ENCODE measurements around the gene SH2D3C.
"Not testable (repeated sequence)": the region's sequence is repeated elsewhere in the genome, so short reads cannot be mapped to it uniquely, and the experiment has no call there.

The SH2D3C gene

DNA sequence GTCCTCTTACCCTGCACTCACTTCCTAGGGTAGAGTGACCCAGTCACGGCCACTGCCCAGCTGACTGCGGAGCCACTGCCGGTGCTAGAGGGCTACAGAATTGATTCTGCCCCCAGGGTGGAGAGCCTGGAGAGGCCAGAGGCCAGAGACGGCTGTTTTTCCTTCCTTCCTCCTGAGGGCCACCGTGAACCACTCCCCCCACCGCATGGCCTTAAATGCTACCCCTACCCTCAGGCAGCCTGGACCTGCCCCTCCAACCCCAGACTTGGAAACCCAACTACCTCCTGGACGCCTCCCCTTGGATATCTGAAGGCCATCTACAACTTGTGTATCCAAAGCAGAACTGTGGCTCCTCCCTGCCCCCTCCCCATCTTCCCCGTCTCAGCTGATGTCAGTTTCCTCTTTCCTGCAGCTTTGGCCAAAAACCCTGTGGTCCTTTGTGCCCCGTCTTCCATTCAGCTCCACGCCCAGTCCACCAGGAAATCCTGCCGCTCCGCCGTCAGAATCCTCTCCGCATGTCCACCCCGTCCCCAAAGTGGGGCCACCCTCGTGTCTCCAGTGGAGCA lies 16.3 kb downstream of the SH2D3C start:
- peak in 1 of 2 donors; percentile 21 for DNase-seq

DNA sequence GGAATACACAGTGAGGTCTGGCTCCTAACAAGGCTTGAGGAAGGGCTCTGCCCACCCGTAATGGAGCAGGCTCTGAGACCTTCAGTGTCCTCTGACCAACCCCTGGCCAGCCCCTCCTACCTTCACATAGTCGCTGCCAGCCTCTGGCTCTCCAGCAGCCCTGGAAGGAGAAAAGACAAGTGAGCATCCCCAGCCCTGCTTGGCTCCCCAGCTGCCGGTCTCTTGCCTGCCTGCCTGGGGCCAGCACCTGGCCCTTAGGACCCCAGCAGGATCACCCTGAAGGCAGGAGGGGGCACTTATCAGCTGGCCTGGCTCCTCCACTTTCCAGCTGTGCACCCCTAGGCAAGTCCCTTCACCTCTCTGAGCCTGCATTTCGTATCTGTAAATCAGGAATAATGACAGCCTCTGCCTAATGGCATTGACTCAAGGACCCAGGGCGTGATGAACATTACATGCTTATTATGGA lies 16.9 kb downstream of the SH2D3C start:
- no peak for DNase-seq

DNA sequence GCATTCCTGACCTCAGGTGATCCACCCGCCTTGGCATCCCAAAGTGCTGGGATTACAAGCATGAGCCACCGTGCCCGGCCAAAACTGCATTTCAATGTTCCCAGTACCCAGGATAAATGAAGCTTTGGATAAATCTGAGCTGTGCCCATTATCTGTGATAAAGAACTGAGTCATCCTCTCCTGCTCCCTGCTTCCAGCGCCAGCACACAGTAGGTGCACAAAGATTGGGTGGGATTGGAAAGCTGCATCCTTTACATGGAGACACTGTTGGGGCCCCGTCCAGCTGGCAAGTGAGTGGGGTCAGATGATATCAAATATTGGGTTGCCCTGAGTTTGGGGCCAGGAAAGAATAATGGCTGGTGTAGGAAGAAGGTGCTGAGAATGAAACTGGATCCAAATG lies 17.4 kb downstream of the SH2D3C start:
- DNase-seq = no peak

DNA sequence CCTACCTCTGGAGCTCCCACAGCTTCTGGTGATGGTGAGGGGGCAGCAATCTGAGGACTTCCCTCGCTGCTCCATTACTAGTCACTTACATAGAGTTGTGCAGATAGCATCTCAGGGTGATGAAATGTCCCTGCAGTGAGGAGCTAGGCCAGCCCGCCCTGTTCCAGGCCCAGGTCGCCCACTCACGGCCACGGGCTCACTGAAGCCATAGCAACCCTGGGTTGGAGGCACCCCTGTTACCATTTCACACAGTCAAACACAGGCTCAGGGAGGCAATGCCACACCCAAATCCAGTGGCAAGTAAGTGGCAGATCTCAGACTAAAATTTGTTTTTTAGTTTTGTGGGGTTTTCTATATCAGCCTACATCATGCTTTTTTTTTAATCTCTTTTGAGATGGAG lies 19.6 kb downstream of the SH2D3C start:
- no peak for DNase-seq

DNA sequence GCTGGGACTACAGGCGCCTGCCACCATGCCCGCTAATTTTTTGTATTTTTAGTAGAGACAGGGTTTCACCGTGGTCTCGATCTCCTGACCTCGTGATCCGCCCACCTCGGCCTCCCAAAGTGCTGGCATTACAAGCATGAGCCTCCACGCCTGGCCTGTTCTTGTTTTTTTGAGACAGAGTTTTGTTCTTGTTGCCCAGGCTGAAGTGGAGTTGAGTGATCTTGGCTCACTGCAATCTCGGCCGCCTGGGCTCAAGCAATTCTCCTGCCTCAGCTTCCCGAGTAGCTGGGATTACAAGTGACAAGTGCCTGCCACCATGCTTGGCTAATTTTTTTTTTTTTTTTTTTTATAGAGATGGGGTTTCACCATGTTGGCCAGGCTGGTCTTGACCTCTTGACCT lies 21.7 kb downstream of the SH2D3C start:
- not testable (repeated sequence) for DNase-seq

DNA sequence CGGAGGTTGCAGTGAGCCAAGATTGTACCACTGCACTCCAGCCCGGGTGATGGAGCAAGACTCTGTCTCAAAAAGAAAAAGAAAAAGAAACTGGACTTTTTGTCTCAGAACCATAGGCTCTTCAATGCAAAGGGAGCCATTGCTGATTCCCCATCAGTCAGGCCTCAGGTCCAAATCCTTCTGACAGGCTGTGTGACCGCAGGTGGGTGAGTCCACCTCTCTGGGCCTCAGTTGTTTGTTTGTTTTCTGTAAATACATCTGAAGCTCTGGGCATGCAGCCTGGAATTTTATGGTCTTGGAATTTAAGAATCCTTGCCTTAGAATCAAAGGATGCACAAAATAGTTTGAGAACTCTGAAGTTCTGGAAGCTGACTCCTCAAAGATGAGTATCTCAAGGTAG lies 22.2 kb downstream of the SH2D3C start:
- no peak for DNase-seq

DNA sequence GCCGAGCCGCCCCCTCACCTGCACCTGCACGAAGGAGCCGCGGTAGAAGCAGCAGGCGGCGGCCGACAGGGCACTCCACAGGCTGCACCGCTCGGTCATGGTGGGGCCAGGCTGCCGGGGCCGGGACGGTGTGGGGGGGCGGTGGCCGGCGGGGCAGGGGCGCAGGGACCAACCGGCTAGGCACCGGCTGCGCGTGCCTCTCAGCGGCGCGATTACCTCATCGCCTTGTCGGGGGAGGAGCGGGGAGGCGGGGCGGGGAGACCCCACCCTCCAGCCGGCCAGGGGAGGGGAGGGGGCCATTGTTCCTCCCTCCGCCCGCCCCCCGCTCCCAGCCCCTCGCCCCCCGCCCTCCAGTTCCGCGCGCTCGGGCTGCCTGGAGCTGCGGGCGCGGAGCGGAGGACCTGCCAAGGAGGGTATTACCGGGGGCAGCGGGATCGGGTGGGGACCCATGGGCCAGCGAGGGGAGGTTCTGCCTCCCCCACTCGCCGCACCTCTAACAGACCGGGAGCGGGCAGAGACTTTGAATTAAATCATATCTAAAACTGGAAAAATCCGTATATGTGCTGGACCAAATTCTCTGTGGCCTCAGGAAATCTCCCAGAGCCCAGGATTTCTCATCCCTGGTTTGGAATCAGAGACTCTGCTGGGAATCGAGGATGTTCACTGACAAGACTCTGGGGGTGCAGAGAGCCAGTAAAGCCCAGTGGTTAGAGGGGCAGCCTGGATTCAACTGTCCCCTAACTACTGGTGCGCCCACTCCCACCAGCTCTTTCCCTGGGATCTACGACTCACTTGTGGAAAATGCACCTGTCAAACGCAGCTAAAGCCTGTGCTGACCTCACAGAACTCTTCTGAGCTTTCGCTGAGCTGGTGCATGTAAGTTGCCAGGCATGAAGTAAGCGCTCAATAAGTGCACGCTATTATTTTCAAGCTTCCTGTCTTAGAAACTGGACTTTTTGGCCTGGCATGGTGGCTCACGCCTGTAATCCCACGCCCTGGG lies 23.1 kb downstream of the SH2D3C start:
- no peak for DNase-seq

DNA sequence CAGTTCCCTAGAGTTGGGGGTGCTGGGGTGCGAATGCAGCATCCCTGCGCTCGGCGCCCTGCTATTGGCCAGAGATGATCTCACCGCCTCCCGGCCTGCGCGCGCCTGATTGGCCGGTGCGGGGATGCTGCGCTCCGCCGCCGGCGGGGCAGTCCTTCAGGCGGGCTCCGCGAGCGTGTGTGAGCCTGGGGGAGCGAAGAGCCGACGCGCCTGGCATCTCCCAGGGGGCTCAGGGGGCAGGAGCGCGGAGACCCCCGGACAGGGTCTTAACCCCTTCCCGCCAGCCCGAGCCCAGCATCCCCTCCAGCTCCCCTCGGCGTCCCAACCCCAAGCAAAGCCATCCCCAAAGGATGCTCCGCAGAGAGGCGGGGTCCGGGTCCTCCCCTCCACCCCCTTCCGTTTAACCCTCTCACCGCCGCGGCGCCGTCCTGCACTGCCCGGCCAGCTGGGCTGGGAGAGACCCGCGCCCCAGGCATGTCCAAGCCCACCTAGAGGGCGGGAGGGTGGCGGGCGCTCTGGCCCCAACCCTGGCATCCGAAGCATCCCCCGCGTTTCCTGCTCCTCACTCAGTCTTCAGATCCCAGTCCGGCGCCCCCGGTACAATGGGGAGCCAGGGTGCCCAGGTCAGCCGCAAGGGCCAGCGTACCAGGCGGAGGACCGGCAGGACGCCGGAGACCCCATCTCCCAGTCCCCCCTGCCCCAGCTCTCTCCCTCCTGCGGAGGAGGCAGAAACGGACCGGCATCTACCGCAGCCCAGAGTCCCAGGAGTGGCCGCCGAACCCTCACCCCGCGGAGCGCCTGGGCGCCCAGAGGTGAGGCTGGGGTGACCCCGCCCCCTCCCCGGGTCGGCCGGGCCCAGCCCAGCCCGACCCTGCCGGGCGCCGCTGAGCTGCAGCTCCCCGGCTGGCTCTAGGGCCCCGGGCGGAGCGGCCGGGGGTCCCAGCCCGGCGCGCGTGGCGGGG lies 24.1 kb downstream of the SH2D3C start:
- no peak for DNase-seq

DNA sequence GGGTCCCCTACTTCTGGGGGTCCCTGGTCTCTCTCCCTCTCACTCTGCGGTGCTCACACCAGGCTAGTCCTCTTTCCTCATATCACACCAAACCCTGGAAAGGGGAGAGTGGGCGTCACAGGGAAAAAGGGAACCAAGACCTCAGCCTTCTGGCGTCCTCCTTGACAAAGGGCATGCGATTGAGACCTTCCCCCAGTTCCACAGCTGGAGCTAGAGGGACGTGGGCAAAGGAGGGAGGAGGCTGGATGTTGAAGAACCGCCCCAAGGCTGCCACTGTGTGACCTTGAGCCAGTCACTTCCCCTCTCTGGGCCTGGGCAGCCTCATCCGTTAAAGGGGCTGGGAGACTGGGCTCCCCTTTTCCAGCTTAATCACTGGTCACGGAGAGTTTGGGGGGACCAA lies 24.8 kb downstream of the SH2D3C start:
- DNase-seq = no peak

DNA sequence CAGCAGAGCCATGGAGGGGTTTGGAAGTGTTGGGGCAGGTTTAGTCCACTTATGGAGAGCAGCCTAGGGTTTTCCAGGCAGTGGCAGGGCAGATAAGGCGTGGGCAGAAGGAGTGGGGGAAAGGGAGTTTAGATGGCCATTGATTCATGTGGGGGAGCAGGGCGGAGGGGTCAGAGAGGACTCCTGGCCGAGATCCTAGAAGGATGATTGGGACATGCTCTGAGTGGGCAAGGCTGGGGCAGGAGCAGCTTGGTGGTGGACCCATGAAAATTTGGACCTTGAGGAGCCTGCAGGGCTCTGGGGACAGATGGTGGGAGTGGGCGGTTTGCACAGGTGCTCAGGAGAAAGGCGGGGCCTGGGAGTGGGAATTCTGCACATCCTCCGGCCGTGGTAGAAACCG lies 25.3 kb downstream of the SH2D3C start:
- DNase-seq = no peak

DNA sequence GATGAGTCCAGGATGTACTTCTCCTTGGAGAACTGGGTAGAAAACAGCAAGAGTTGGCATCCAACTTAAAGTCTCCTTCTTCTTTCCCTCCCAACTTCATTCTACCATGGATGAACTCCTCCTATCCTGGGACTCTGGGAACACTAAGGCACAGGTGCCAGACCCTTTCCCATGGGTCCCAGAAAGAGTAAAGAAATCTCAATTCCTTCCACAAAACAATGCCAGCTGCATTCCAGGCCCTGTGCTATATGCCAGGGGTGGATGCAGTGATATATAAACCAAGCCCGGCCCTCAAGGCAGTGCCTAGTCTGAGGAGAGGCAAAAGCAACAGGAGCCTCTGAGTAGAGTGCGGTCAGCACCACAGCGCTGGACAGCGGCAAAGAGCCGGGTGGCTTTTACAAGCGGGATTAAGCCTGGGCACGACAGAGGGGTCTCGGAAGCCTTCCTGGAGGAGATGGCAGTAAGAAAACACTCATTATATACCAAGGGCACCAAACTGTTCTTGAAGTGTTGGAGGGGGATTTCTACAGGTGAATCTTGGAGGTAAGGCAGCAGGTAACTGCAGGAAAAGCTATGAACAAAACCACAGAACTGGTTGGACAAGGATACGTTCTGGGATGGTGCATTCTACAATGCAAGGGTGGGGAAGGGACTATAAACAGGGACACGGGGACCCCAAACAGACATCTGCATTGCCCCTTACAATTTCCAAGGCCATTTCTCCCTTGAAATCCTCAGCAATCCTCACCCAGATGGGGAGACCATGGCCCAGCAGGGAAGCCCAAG lies 27.0 kb downstream of the SH2D3C start:
- DNase-seq = no peak

DNA sequence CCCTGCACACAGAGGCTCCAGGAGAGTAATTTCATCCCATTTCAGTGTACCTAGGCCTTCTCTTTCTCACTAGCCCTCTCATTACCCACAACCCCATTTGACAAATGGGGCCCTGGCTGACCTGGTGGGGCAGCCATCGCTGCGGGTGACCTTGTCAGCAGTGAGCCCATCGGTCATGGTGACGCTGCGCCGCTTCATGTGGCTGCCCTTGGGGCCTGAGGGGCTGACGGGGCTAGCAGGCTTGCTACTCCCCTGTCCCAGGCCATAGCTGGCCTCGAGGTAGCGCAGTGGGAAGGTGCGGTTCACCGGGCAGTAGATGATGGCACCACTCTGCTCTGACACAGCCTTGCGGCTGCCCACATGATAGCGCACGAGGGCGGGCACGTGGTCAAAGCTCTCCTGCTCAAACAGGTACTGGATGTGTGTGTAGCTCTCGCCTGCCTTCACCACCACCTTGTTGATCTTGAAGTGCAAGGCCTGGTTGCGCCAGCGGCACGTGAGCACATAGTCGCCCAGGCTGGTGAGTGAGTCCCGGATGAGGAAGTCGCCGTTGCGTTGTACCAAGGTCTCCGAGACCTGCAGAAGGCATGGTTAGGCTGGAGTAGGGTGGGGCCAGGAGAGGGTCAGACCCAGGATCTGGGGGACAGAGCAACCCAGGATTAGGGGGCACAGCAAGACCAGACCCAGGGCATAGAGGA lies 29.2 kb downstream of the SH2D3C start:
- no peak for DNase-seq

DNA sequence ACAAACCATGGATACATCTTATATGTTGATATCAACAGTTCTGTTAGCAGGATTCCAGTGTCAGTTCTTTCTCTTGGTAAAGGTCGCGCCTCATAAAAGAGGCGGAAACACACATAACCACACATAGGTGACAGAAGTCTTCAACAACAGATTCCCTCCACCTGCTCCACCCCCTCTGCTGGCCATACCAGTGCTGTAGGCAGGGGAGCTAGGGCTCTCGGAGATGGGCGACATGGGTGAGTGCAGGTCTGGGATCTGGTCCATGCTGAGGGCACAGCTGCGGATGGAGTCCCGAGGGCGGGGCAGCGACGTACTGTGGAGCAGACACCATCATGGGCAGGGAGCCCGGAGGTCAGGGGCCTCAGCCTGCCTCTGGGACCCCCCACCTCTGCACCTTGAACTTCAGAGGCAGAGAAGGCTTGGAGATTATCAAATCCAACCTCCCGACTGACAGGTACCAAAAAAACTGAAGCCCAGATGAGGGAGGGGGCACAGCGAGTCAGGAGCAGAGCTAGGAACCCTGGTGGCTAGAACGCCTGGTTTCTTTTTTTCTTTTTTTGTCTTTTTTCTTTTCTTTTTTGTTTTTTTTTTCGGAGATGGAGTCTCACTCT lies 31.4 kb downstream of the SH2D3C start:
- DNase-seq = peak; percentile 38 to 50

DNA sequence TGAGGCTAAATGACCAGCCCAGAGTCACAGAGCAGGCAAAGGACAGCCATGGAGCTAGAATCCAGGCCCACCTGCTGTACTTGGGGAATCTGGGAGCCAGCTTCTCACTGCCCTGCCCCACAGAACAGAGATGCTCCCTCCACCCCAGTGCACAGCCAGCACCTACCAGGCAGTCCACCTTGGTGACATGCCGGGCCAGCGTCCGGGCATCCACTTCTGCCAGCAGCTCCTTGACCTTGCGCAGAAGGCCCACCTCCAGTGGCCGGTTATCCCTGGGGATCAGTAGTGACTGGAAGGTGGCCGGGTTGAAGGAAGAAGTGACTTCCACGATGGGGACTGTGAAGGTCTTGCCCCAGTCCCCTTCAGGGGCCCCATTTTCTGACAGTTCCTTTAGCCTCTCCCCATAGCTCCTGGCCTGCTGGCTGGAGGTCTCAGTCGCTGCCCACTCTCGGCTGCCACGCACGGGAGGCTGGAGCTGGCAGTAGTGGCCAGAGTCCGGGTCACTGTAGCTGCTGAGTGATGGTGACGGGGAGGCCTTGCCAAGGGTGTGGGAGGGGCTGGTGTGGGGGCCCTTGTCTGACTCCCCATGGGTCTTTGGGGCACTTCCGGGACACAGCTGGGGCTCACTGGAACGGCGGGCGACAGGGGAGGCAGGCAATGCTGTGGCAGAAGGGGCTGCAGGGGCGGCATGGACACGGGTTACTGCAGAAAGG lies 33.9 kb downstream of the SH2D3C start:
- DNase-seq = no peak

DNA sequence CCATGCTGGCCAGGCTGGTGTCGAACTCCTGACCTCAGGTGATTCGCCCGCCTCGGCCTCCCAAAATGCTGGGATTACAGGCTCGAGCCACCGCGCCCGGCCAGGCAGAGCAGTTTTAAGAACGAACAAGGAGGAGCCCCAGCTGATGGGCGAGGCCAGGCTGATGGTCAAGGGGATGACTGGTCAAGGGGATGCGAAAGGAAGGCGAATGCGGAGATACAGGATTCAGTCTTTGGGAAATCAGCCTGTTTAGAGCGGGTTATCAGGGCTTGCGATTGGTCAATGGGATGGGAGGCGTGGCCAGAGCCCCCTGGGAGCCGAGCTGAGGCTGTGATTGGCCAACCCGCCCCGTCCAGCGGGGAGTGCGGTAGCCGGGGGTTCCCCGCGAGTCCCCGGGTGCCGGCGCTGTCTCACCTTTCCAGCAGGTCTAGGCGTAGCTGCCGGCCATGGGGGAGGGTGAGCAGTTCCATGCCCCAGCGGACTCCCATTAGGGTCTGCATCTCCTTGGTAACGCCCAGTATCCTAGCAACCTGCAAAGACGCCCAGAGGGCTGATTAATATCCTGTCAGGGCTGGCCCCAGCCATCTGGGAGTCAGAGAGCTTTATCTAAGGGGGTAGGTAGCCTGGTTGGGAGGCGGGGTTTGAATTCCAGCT lies 35.9 kb downstream of the SH2D3C start:
- DNase-seq = no peak

DNA sequence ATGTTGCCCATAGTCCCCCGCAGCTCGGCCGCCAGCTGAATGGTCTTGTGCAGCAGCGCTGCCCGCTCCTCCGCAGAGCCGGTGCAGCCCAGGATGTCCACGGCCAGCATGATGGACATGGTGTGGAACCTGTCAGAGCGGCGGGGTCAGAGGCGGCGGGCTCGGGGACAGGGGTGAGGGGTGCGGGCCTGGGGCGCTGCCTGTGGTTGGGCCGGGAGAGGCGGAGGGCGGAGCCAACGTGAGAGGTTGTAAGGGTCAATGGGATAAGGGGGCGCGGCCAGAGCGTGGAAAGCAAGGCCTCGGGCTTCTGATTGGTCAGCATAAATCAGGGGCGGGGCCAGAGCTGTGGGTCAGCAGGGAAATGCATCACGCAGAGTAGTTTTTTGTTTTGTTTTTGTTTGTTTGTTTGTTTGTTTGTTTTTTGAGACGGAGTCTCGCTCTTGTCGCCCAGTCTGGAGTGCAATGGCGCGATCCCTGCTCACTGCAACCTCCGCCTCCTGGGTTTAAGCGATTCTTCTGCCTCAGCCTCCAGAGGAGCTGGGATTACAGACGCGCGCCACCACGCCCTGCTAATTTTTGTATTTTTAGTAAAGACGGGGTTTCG lies 36.5 kb downstream of the SH2D3C start:
- DNase-seq = no peak

DNA sequence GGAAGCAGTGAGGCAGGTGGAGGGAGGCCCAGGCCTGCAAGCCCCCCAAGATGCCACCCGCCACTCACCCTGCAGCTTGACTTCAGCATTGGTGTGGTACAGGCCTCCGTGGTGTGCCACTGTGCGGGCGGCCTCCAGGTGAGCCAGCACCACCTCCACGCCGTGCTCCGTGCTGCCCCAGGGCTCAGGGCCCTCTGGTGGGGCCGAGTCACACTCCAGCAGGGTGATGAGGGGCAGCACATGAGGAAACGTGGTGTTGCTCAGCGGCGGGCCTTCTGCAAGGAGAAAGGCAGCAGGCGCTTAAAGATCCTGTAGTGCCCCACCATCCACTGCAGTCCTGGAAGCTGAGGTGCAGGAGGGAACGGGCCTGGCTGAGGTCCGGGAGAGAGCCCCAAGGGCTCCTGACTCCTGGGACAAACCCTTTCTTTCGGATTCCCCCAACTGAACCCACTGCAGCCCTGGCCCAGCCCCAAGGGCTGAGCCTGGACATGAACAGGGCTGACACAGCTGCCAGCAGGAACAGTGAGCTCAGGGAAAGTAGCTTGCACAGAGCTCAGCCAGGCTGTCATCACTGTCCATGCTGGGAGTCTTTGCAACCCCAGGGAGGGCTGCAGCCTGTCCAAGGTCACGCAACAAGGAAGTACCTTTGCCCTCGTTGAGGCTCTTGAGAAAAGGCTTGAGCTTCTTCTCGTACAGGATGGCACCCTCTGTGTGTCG lies 38.7 kb downstream of the SH2D3C start:
- DNase-seq = no peak

DNA sequence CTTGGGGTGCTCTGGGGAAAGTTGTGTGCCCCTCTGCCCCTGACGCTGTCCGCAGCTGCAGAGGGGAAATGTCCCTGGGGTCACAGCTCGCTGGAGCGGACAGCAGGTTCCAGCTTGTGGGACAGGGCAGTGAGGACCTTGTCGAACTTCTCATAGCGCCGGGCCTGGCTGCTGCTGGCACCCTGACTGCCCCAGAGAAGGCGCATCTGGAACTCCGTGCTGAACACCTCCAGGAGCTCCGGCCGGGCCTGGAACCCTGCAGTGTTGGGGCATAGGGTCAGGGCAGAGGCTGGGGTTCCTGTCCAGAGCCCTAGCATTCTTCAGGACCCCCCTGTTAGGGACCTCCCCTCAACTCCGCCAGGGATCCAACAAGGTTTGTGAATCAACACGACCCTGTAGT lies 39.8 kb downstream of the SH2D3C start:
- DNase-seq = no peak
